ENCODE measurements around the gene CYP26C1.
"Not testable (repeated sequence)": the region's sequence is repeated elsewhere in the genome, so short reads cannot be mapped to it uniquely, and the experiment has no call there.

CYP26C1 gene

DNA sequence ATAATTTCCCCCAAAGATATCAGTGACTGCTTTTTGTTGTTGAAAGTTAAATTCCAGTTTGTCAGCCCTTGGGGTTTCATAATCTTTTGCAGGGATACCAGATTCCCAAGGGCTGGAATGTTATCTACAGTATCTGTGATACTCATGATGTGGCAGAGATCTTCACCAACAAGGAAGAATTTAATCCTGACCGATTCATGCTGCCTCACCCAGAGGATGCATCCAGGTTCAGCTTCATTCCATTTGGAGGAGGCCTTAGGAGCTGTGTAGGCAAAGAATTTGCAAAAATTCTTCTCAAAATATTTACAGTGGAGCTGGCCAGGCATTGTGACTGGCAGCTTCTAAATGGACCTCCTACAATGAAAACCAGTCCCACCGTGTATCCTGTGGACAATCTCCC lies 16.3 kb downstream of the CYP26C1 start:
- no peak for DNase-seq (ENCODE audit: low read depth in 2 of 2)

DNA sequence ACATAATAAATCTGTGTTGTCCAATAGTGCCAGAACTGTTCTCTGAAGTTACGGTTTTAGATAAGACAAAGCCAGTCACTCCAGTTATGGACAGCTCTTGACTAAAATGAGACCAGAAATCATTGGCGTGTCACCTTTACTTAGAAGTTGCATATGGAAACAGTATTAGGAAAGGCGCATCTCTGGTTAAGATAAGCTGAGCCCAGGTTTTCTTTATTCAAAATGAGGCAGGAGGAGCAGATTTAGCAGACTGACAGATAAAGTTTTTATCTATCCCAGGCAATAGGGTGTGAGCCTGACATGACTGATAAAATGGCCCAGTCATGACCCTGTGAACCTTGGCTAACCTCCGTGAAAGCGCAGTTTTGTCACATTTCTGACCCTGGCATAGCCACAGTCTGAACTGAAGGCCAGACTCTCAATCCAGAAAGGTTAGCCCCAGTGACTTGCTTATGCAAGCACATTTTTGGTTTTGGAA lies 17.3 kb downstream of the CYP26C1 start:
- no peak for DNase-seq (ENCODE audit: low read depth in 2 of 2)

DNA sequence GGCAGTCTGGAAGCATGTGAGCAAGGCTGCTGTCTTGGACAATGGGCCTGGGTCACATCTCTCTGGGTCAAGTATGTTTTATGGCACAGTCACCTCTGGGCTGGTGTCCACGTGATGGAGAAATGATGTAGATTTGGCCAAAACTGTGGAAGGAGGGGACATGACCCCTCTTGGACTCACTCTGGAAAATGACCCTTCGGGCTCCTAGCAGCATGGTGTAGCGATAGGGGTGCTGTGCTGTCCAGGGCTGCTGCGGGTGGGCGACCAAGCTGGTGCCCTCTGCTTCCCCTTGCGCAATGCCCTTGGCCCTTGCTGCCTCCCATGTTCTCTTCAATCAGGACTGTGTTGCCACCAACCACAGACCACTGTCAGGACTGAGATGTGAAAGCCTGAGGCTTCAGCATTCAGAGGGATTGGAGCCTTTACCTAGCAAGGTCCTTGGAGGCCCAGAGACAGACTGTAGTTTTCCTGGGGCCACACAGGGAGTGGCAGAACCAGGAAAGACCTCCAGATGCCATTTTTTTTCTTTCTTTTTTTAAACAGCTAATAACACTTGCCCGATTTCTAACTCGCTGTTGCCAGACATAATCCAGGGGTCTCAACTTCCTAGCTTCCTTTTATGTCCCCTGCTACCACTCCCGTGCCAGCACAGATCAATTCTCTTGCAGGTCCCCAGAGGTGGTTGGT lies 19.2 kb downstream of the CYP26C1 start:
- no peak for DNase-seq (ENCODE audit: low read depth in 2 of 2)

DNA sequence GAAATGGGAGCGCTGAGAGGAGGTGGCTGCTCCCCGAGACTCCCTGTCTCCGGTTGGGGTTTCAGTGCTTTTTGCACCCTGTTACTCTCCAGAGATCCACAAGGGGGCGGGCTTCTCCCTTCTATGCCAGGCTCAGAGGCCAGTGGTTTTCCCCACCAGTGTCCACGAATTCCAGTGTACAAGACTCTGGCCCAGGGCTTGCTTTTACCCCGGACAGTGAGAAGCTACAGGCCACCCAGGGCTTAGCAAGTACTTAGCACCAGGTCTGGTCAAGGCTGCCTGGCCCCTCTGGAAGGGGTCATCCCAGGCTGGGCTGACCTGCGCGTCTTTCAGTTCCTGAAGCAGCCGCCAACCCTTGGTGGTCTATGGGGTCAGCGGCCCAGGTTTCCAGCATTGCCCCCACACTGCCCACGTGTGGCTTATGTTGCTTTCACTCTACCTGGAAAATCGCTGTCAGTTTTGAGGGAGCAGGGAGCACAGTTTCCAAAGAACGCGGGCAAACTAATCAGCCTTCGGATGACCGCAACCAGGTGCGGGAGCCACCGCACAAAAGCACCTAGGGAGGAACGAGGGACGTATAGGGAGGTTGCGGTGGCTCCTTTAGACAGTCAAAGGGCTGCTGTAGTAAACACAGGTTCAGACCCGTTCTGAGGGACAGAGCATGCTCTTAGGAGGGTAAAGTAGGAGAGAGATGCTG lies 19.9 kb downstream of the CYP26C1 start:
- no peak for DNase-seq (ENCODE audit: low read depth in 2 of 2)

DNA sequence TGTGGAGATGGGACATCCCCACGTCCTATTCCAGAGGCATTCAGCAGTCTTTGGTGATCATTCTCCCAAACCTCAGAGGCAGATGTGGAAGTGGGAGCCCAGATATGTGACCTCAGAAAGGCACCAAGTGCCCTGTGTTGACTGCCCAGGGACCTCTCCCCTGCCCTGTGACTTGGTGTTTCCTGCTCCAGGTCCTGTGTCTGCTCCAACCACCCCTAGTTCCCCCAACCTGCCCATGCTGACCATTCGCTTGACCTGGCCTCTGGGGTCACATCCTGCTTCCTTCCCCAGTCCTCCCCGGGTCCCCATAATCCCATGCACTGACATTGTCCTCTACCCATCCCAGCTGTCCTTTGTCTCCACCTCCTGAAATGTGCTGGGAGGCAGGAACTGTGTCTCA lies 20.7 kb downstream of the CYP26C1 start:
- DNase-seq (ENCODE audit: low read depth in 2 of 2) = no peak

DNA sequence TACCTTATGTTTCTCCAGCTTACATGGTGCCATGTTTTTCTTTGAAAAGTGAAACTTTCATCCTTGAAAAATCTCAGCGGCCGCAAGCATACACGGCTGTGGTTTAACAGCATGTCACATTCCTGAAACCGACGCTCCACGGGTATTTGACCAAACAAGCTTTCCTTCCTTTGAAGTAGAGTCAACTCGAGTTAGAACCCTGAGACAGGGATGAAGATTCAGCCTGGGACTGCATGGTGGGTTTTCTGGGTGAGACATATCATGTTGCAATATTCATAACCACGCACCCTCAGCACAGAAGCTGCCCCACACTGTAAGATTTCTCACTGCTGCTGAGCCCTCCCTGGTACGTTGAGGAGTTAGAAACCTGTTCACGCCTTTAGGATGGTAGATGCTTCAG lies 21.2 kb downstream of the CYP26C1 start:
- no peak for DNase-seq (ENCODE audit: low read depth in 2 of 2)

DNA sequence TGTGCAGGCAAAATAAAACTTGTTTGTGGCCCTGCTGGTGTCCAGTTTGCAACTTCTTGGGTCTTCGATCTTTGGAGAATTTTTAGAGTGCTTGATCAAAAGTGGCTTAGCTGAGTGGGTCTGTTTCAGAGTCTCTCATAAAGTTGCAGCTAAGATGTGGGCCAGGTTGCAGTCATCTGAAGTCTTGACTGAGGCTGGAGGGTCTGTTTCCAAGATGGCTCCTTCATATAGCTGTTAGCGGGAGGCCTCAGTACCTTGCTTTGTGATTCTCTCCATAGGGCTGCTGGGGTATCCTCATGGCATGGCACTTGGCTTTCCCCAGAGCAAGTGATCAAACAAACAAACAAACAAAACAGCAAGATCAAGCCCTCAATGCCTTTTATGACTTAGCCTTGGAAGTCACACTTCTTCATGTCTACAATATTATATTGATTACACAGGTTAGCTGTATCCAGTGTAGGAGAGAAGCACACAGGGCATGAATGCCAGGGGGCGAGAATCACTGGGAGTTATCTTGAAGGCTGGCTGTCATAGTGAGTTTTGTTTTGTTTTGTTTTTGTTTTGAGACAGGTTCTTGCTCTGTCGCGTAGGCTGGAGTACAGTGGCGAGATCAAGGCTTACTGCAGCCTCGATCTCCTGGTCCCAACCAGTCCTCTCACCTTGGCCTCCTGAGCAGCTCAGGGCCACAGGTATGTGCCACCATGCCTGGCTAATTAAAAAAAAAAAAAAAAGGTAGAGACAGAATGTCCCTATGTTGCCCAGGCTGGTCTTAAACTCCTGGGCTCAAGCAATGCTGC lies 23.3 kb downstream of the CYP26C1 start:
- no peak for DNase-seq (ENCODE audit: low read depth in 2 of 2)

DNA sequence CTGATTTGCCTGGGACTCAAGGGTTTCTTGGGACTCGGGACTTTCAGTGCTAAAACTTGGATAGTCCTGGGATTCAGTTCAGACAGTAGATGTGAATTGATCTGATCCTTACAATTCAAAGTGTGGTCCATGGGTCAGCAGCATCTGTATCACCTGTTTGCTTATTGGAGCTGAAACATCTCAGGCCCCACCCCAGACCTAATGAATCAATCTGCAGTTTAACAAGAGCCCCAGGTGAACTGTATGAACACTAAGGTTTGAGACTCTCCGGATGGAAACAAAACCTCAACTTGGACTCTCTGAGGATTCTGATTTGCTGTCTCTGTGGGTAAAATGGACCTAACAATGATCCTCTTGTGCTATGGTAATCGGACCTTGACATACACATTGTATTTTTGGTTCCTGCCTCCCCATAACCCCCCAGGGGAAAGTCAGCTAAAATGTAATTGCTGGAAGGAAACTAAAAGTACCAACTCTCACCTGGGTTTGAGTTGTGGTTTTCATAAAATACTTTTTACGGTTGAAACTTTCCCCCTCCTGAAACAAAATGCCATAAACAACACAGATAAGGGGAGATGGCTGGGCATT lies 24.8 kb downstream of the CYP26C1 start:
- no peak for DNase-seq (ENCODE audit: low read depth in 2 of 2)

DNA sequence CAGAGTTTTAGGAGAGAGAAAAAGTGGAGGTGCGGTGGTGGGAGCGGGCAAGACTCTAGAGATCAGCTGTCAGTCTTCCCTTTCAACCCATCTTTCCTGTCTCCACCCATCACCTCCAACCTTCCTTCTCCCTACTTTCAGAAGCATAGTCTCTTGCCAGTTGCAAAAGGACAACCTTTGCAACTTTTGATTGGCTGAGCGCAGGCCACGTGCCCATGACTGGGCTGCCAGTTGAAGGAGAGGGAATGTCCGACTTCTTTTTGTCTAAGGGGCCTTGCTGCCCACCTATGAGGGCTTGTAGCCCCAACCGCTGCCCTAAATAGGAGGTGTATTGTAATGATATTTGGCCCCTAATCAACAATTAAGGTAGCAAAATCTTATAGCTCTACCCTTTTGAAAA lies 25.7 kb downstream of the CYP26C1 start:
- no peak for DNase-seq (ENCODE audit: low read depth in 2 of 2)

DNA sequence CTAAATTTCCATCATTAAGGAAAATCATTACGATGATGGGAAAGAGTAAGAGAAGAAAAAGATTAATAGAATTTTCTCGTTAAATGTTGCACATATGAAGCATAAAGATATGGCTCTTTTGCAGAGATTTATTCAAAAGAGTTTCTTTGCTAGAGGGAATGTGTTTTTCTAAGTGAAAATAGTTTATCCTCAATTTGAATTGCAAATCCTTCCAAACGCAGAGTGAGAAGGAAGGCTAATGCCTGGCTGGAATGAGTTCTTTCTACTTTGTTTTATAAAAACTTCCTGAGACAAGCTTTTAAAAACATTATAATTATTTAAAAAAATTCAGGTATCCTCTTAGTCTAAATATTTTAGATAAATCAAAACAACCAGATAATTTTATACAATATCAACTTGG lies 27.2 kb downstream of the CYP26C1 start:
- no peak for DNase-seq (ENCODE audit: low read depth in 2 of 2)

DNA sequence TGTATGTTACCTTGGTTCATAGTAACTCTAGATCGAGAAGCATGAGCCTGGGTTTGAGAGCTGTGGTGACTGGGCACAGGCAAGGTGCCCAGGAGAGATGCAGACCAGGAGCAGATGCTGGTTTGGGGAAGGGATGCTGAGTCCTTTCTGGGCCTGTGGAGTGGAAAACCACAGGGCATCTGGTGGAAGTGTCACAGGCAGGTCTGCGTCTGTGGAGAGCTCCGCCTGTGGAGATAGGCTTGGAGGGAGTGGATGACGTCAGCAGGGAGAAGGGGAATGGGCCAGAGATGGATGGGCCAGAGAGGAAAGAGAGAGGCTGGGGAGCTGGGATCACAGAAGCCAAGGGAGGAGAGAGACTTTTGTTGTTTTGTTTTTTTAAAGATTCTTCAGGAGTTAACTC lies 27.9 kb downstream of the CYP26C1 start:
- DNase-seq (ENCODE audit: low read depth in 2 of 2) = no peak

DNA sequence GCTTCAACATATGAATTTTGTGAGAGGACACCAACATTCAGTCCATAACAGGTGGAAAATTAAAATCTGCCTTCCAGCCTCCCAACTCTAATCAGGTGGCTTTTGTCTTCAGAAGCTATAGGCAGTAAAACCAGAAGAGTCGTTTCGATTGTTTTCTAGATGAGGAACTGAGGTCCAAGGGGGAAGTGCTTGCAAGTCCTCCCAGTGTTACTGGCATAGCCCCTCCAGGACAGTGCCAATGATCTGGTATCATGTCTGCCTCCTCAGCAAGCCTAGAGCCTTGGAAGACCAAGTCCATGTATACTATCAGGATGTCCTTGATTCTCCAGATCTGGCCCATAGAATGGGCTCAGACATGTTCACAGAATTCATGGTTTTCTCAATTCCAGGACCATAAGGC lies 30.0 kb downstream of the CYP26C1 start:
- no peak for DNase-seq (ENCODE audit: low read depth in 2 of 2)

DNA sequence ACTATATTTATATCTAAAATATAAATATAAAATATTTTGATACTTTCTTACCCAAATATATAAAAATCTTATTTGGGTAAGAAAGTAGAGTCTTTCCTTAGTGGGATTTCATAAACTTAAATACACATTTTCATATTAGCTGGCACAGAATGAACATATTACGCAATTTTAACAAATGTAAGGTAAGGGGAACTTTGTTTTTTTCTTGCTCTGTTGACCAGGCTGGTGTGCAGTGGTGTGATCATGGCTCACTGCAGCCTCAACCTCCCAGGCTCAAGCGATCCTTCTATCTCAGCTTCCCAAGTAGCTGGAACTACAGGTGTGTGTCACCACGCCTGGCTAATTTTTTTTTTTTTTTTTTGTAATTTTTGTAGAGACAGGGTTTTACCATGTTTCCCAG lies 31.4 kb downstream of the CYP26C1 start:
- no peak for DNase-seq (ENCODE audit: low read depth in 2 of 2)

DNA sequence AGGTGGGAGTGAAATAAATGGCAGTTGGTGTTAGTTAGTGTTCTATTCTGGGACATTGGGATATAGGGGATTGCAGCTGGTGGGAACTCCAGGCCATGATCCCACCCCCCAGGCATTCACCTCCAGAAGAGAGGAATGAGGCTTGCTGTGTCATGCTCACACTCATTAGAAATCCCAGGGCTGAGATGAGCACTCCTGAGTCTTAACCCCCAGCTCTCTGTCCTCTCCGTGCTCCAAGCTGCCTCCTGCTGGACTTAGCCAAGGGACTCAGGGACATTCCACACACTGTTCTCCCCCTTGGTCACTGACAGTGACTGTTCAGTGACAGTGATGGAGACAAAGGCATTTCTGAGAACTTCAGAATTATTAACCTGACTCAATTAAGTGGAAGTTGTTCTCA lies 34.6 kb downstream of the CYP26C1 start:
- DNase-seq (ENCODE audit: low read depth in 2 of 2) = no peak

DNA sequence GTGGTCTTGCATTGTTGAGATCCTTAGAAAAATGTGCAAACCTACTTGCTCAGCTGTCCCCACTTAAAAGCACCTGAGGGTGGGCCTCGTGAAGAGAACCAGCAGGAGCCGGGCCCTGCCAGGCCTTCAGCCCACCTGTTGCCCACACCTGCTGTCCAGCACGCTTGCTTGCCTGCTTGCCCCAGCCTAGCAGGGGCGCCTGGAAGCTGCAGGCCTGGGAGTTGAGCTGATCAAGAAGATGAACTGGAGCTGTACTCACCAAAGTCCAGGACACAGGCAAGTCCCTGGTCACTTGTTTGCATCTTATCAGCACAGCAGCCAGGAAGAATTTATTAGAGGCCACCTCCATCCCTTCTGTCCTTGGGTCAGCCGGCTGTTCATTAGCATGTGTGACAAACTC lies 36.3 kb downstream of the CYP26C1 start:
- DNase-seq (ENCODE audit: low read depth in 2 of 2) = no peak

DNA sequence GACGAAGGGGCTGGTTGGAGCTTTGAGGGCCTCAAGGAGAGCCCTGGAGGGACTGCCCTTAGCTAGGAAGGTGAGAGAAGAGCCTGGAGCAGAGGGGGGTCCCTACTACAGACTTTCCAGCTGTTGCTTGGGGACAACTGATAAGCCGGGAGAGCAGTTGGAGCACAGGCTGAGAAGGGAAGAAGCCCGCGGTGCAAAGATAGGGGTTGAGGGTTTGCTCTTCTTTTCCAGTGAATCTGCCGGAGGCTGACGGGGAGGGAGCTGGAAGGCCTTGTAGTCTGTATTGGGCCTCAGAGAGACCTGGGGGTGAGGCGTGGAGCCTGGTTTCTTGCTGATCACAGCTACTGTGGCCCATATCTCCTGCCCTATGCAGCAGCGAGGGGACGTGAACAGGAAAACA lies 36.8 kb downstream of the CYP26C1 start:
- DNase-seq (ENCODE audit: low read depth in 2 of 2) = no peak

DNA sequence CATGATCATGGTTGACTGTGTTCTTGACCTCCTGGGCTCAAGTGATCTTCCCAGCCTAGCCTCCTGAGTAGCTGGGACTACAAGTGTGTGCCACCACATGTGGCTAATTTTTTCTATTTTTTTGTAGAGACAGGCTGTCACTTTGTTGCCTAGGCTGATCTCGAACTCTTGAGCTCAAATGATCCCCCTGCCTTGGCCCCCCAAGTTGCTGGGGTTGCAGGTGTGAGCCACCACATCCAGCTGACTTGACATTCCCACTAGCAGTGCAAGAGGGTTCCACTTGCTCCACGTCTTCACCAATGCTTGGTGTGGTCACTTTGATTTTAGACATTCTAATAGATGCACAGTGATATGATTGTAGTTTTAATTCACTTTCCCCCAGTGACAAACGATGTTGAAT lies 38.2 kb downstream of the CYP26C1 start:
- no peak for DNase-seq (ENCODE audit: low read depth in 2 of 2)

DNA sequence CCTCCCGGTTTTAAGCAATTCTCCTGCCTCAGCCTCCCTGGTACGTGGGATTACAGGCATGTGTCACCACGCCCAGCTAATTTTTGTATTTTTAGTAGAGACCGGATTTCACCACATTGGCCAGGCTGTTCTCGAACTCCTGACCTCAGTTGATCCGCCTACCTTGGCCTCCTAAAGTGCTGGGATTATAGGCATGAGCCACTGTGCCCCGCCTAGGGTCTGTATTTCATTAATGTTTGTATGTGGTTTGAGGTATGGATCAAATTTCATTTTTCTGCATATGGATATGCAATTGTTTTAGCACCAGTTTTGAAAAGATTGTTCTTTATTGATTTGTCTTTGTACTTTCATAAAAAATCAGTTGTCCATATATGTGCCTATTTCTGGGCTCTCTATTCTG lies 39.1 kb downstream of the CYP26C1 start:
- no peak for DNase-seq (ENCODE audit: low read depth in 2 of 2)

DNA sequence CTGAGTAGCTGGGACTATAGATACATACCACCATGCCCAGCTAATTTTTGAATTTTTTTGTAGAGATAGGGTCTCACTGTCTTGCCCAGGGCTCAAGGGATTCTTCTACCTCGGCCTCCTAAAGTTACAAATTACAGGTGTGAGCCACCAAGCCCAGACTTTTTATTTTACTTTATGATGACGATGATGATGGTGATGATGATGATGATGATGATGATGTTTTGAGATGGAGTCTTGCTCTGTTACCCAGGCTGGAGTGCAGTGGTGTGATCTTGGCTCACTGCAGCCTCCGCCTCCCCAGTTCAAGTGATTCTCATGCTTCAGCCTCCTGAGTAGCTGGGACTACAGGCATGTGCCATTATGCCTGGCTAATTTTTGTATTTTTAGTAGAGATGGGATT lies 40.5 kb downstream of the CYP26C1 start:
- not testable (repeated sequence) for DNase-seq (ENCODE audit: low read depth in 2 of 2)

DNA sequence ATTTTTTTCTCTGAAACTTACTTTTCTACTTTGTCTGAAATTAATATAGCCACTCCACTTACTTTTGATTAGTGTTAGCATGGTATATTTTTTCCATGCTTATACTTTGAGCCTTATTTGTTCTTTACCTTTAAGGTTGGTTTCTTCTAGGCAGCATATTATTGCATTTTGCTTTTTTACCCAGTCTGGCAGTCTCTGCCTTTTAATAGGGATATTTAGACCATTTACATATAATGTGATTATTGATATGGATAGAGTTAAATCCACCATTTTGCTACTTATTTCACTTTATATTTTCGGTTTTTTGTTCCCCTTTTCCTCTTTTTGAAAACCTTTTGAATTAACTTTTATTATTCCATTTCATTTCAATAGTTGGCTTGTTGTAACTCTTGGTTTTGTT lies 43.4 kb downstream of the CYP26C1 start:
- no peak for DNase-seq (ENCODE audit: low read depth in 2 of 2)

DNA sequence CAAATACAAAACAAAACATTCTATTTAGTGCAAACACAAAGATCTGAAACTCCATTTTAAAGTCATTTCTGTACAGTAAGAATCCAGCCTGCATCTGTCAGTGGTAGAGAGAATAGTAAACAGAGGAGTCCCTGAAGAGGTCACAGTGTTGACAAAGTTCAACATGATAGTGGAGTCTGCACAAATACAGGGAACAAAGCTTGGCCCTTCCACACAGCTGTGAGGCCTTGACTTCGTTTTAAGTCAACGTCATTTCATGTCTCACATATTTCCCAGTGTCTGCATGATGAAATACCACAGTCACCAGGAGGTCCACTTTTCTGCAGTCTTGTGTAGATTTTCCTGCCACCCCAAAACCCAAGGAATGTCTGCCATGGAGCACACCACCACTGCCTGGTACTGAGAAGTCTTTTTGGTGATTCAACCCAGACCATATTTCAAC lies 46.1 kb downstream of the CYP26C1 start:
- no peak for DNase-seq (ENCODE audit: low read depth in 2 of 2)

DNA sequence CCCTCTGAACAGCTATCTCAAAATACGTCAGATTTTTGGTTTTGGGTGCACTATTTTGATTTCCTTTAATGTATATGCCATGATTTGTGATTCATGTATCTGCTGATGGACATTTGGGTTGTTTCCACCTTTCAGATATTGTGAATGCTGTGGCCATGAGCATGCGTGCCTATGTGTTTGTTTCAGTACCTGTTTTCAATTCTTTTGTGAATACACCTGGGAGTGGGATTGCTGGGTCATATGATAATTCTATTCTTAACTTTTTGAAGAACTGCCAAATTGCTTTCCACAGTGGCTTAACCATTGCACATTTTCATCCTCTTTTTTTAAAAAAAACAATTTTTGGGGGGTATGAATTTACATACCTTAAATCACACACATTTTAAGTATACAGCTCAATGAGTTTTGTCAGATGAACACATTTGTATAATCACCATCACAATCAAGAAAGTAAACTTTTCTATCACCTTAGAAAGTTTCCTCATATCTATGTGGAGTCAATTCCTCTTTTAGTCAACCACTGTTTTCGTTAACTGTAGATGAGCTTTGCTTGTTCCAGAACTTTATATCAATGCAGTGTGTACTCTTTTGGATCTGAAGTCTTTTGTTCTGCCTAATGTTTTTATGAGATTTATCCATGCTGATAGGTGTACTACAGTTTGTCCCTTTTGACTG lies 50.0 kb downstream of the CYP26C1 start:
- DNase-seq (ENCODE audit: low read depth in 2 of 2) = no peak

Measured in stimulated activated CD4-positive, alpha-beta T cell treated with anti-CD3 and anti-CD28 coated beads, Interleukin-4, amount 100 ng/mL, for 48 hours (primary cell).